Measurements from ENCODE around the gene NOBOX. TPM values are rescaled to one million over a fixed set of nuclear protein-coding genes. Genes with fewer than 3 reads are reported as not detected.
"Not testable (repeated sequence)": the region's sequence is repeated elsewhere in the genome, so short reads cannot be mapped to it uniquely, and the experiment has no call there.

The NOBOX gene
- total RNA-seq, 1 experiment from 2014 or later: not detected

DNA sequence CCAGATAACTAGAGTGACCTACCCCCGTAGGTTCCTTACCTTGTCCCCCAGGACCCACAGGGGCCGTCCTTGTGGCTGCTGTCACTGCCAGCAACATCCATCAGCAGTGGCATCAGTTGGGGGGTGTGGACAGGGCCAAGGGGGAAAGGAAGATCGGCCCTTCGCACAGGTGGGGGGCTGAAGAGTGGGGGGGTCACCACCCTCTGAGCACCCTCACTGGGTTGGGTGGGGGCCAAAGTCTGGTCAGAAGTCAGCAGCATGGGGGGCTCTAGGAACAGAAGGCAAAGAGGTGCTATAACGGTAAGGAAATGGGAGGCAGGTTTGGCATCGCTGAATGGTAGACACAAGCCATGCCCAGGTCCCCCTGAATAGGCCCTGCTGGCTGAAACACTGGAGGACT lies 4.6 kb downstream of the NOBOX start:
- in situ Hi-C loops (cut with HindIII; ENCODE audit: low sequenced_read_pairs): no loop called here
- no peak for DNase-seq (ENCODE audit: low spot score)

DNA sequence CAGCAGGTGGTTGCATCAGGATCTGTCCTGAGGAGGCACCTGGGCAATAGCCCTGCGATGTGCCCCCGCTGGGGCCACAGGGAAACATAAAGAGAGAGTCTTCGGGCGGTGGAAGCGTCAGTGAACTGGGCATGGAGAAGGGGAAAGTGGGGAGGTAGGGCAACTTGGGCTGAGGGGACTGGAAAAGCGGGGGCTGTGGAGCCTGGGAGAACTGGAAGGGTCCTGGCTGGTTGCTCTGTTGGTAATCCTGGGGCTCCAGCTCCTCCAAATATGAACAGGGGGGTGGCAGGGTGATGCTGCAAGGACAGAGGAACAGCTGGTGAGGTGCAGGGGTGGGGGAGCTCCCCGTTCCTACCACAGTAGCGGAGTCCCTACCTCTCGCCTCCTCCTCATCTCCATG lies 5.2 kb downstream of the NOBOX start:
- no peak for DNase-seq (ENCODE audit: low spot score)
- in situ Hi-C loops (cut with HindIII; ENCODE audit: low sequenced_read_pairs): no loop called here

DNA sequence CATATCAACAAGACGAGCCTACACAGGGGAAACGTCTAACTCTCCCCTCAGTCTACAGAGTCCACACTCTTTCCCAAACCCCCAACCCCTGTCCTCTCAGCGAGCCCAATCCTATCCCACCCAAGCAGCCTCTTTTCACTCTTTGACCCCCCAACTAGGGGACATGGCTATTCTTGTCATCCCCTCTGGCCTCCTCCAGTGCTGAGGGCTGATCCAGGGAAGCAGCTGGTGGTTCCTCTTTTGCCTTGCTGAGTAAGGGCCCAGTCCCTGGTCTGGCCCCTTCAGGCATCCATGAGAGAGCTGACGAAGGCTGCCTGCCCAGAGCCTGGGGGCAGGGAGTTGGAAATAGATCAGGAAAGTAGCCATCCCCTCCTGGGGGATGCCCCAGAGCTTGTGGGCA lies 6.4 kb downstream of the NOBOX start:
- DNase-seq (ENCODE audit: low spot score): no peak
- in situ Hi-C loops (cut with HindIII; ENCODE audit: low sequenced_read_pairs): no loop called here

DNA sequence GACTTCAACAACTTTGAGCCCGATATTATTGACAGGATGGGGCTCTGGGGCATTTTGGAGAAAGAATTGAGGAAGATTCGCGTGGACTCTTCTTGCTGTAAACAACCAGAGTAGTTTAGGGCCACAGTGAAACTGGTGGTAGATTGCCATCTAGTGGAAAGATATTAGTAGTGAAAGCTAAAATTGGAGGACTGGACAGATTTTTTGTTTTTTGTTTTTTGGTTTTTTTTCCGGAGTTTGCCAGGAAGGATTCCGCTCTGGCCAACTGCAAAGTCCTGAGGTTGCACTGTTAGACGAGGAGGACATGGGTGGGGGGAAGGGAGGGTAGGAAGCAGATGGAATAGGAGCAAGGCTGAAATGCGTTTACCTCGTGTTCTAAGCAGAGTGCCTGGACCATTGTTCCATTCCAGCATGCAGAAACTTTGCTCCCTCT lies 11.7 kb downstream of the NOBOX start:
- peak; percentile 59 for DNase-seq (ENCODE audit: low spot score)
- in situ Hi-C loops (cut with HindIII; ENCODE audit: low sequenced_read_pairs): no loop called here

DNA sequence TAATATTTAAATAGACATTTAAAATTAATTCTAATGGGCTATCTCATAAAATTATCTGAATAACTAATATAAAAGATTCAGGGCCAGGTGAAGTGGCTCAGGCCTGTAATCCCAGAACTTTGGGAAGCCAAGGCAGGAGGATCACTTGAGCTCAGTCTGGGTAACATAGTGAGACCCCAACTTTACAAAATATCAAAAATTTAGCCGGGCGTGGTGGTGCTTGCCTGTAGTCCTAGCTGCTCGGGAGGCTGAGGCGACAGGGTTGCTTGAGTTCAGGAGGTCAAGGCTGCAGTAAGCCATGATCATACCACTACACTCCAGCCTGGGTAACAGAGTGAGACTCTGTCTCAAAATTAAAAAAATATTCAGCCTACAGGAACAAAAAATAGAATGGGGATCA lies 12.5 kb downstream of the NOBOX start:
- no peak for DNase-seq (ENCODE audit: low spot score)
- in situ Hi-C loops (cut with HindIII; ENCODE audit: low sequenced_read_pairs): no loop called here

DNA sequence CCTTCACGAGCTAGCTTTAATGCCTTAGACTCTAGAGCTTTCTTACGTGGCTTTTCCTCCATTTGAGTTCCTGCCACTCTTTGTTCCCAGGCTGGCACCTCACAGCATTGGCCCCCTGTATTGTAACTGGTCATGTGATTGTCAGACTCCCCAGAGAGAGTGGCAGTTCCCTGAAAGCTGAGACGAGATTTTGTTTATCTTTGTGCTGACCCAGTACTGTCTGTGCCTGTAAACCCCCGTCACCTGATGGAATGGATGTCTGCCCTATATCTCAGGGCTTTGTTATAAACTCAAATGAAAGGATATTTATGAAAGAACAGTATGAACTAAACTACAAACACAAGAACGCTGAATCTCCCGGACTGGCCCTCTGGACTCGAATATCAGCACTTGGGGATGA lies 13.0 kb downstream of the NOBOX start:
- in situ Hi-C loops (cut with HindIII; ENCODE audit: low sequenced_read_pairs): no loop called here
- peak; percentile 5 for DNase-seq (ENCODE audit: low spot score)

DNA sequence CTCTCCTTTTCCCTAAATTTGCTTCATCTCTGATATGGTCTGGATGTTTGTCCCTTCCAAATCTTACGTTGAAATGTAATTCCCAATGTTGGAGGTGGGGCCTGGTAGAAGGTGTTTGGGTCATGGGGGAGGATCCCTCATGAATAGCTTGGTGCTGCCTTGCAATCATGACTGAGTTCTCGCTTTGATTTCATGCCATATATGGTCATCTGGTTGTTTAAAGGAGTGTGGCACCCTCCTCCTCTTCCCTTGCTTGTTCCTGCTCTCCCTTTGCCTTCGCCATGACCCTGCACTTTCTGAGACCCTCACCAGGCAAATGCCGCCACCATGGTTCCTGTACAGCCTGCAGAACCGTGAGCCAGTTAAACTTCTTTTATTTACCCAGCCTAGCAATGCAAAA lies 14.5 kb downstream of the NOBOX start:
- no peak for DNase-seq (ENCODE audit: low spot score)
- in situ Hi-C loops (cut with HindIII; ENCODE audit: low sequenced_read_pairs): no loop called here

DNA sequence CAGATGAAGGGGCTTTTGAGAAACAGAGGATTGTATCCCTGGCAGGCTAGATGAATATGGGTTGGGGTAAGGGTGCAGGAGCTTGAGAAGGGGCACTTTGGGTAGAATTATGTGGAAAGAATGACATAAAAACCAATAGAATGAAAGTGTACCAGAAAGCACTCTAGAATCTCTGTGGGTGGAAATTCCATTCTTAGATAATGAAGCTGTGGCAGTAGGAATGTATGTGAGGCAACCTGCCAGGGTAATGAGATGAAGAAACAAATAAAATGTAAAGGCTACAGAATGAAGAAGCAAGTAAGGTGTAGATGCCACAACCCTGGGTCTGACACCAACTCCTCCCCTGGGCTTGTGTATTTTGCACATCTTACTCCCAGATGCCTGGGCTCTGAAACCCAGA lies 16.8 kb downstream of the NOBOX start:
- in situ Hi-C loops (cut with HindIII; ENCODE audit: low sequenced_read_pairs): no loop called here
- DNase-seq (ENCODE audit: low spot score): no peak

DNA sequence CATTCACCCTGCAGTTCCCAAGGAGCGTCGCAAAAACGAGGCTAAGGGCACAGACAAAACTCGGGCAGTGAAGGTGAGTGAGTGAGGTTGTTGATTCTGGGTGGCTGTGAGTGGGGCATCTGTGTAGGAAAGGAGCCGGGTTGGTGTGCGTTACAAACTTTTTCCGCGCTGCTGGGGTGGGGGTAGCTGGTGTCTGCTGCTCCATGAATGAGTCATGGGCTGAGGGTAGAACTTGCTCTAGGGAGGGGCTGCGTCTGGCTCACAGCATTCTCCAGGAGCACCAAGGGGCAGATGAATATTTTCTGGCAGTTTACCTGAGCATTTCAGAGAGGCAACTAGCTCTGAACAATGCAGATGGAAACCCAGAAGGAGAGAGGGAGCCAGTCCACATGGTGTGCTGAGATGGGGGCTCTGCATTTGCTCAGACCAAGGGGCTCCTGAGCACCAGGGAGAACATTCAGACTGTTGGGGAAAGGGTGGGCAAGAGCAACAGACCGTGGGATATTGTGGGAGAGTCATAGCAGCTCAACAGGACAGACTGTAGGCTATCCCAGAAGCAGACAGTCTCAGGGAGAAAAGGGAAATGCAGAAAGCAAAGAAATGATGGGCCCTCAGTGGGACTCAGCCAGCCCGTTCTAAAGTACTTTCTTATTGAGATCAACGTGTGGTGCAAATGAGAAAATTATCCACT lies 18.8 kb downstream of the NOBOX start:
- in situ Hi-C loops (cut with HindIII; ENCODE audit: low sequenced_read_pairs): no loop called here
- DNase-seq (ENCODE audit: low spot score): no peak

DNA sequence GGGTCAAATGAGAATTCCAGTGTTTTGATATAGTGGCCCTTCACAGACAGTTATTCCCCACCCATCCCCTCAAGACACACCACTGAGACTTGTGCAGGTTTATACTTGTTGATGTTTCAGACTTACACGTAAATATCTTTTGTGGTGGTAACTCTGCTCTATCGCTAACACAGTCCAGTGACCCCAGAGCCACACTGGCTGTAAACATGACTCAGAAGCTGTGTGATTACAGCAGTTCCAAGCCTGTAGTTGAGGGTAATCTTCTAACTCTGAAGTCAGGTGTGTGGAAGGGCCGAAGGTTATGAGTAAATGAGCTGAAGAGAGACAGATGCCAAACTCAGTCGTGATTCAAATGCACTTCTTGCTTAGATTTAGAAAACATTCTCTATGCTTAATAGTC lies 19.4 kb downstream of the NOBOX start:
- in situ Hi-C loops (cut with HindIII; ENCODE audit: low sequenced_read_pairs): no loop called here
- DNase-seq (ENCODE audit: low spot score): no peak

DNA sequence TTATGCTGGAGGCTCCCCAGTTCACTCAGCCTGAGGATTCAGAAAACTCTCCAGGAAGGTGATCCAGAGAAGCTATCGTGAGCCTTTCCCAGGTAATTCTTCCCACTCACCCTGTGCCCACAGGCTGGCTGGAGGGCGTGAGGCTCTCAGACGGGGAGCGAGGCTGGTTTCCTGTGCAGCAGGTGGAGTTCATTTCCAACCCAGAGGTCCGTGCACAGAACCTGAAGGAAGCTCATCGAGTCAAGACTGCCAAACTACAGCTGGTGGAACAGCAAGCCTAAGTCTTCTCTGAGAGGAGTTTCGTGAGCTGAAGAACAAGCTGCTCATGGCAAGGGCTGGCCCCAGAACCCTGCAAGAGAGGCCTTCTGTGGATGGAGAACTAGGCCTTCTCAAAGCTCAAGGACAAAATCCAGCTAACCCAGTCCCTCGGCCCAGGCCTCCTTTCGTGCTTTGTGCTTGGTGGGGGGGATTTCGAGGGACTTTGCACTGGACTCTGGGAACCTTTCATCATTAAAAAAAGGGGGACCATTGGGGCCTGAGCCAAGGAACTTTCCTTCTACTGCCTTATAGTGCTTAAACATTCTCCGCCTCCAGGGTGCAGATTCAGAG lies 23.6 kb downstream of the NOBOX start:
- in situ Hi-C loops (cut with HindIII; ENCODE audit: low sequenced_read_pairs): no loop called here
- DNase-seq (ENCODE audit: low spot score): no peak

DNA sequence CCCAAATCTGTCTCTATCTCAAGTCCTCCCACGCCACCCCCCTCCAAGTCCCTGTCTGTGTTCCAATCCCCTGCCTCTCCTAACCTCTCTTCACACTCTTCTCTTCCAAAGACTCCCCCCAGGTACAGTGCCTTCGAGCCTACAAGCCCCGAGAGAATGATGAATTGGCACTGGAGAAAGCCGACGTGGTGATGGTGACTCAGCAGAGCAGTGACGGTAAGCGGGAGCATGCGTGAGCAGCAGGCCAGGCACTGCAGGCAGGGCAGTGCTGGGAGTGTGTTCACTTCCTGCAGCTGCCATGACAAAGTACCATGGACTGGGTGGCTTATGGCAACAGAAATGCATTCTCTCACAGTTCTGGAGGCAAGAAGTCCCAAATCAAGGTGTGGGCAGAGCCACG lies 24.8 kb downstream of the NOBOX start:
- in situ Hi-C loops (cut with HindIII; ENCODE audit: low sequenced_read_pairs): no loop called here

DNA sequence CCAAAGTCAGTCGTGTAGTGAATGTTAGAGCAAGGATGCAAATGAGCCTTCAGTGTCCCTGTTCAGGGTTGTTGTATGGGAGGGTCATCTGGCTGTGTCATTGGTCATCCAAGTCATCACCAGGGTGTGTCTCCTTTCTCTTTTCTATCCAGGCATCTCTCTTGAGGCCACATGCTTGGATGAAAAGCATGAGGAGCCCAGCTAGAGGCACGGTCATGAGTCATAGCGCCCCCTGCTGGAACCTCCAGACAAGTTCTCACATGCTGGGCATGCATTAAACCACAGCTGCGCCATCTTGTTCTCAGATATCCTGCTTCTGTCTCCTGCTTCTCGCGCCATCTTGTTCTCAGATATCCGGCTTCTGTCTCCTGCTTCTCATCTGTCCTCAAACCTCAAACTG lies 34.3 kb downstream of the NOBOX start:
- DNase-seq (ENCODE audit: low spot score); in situ Hi-C loops (cut with HindIII; ENCODE audit: low sequenced_read_pairs): not testable (repeated sequence)

More for the DNA sequence above, 24.8 kb downstream of the NOBOX start:
- no peak for DNase-seq (ENCODE audit: low spot score)

DNA sequence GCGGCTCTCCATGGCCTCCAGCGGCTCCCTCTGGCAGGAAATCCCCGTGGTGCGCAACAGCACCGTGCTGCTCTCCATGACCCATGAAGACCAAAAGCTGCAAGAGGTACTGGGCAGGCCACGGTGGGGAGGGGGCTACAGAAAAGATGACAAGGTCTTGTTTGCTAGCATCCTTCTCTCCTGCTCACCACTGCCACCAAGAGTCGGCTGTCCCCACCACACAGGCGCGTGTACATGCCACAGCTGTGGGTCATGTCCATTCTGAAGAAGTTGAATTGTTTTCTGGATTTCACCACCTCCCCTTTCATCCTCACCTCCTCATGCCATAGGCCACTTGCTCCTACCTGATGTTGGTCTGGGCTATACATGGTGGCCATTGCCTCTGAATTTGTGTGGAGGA lies 36.2 kb downstream of the NOBOX start:
- DNase-seq (ENCODE audit: low spot score); in situ Hi-C loops (cut with HindIII; ENCODE audit: low sequenced_read_pairs): not testable (repeated sequence)

DNA sequence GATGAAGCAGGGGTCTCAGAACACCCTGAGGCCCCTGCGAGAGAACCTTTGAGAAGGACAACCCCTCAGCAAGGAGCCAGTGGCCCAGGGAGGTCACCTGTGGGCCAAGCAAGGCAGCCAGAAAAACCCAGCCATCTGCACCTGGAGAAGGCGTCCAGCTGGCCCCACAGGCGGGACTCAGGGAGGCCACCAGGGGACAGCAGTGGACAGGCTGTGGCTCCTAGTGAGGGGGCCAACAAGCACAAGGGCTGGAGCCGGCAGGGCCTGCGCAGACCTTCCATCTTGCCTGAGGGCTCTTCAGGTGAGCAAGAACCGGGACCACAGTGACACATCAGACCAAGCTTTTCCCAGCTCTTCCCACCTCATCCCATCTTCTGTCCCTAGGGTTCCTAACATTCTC lies 38.0 kb downstream of the NOBOX start:
- in situ Hi-C loops (cut with HindIII; ENCODE audit: low sequenced_read_pairs); DNase-seq (ENCODE audit: low spot score): not testable (repeated sequence)

DNA sequence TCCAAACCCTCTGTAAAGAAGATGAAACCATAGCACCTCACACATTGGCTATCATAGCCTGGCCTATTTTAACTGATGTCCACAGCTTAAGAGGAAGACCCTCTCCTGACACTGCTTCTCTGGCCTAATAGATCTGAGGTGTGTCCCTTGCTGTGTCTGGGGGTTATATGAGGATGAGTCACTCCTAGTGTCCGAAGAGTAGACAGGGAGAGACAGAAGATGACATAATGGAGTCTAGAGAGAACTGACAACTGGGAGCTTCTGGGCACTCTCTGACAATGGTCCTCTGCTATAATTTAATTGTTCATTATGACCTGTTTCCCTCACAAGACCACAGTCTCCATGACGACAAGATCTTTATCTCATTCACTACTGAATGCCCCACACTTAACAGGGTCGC lies 41.4 kb downstream of the NOBOX start:
- in situ Hi-C loops (cut with HindIII; ENCODE audit: low sequenced_read_pairs); DNase-seq (ENCODE audit: low spot score): not testable (repeated sequence)

DNA sequence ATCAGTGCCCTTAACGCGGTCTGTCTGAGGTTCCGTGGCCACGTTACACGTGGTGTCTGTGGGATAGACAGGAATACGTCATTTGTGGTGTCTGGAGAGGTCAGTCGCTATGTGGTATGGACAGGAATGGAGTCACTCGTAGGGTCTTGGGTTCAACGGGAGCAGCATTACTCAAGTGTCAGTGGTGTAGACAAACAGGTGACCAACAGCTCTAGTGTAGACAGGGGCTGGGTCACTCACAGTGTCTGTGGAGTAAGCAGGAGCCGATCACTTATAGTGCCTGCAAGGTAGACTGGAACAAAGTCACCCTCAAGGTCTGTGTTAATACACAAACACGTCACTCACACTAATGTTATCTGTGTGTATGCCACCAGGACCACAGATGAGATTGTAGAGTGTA lies 46.6 kb downstream of the NOBOX start:
- DNase-seq (ENCODE audit: low spot score); in situ Hi-C loops (cut with HindIII; ENCODE audit: low sequenced_read_pairs): not testable (repeated sequence)

DNA sequence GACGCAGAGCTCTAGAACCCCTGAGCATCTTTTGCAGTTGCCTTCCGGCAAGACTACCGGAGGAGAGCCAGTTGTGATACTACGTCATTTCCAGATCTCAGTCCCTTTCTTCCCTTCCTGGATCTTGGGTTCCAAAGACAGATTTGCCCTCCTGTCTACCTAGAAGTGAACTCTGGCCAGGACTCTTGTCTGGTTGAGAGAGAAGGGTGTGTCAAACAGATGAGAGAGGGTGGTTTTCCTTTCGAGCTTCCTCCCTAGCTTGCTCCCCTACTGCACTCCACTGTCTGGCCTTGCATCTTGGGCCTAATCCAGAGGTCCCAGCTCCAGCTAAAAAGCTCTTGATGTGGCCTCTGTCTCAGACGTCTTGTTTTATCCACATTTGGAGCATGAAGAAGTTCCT lies 47.3 kb downstream of the NOBOX start:
- DNase-seq (ENCODE audit: low spot score); in situ Hi-C loops (cut with HindIII; ENCODE audit: low sequenced_read_pairs): not testable (repeated sequence)

DNA sequence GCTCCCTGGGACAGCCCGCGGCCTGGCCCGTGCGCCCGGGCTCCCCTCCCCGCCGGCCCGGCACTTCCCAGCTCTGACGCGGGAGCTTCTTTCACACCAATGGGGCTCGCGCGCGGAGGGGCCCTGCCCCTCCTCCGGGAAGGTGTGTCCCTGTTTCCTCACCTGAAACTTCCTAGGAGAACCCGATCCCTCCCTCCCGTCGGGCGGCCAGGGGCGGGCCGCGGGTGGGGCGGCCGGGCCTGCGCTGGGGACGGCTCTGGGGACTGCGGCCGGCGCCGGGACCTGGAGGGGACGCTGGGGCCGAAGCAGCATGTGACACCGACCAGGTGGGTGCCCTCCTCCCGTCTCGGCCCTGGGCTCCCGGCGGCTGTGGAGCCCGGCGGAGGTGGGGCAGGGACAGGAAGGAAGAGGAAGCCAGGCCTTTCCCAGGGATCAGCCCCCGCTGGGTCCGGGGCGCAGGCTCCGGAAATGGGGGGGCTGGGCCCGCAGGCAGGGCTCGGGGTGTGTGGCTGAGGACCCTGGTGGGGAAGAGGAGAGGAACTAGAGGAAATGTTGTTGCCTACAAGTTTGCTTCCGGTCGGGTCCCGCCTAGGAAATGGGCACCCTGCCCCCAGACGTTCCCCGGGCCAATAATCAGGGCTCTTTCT lies 48.2 kb downstream of the NOBOX start, which contains the start of gene ARHGEF5:
Gene ARHGEF5, plus strand, starts transcription at position 227 of the 647 bp plus-strand sequence. CDS start 7,268 bp downstream, outside the sequence.
- in situ Hi-C loops (cut with HindIII; ENCODE audit: low sequenced_read_pairs): not testable (repeated sequence)

DNA sequence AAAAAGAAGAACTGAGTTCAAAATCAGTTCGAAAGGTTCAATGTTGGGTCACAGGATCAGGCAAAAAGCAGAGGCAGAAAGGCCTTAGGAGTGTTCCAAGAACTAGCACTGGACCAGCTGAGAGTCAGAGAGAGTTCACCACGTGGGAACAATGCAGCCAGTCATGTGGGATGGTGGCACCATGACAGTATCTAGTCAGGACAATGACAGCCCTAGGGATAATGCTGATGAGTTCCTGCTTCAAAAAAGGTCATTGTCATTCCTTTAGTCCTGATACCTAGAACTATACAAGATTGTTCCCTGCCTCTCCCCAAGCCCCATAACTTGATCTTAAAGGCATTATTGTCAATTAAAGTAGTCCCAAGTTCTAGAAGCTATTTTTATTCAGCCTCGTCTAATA lies 51.8 kb downstream of the NOBOX start:
- DNase-seq (ENCODE audit: low spot score); in situ Hi-C loops (cut with HindIII; ENCODE audit: low sequenced_read_pairs): not testable (repeated sequence)

More for the DNA sequence above, 48.2 kb downstream of the NOBOX start, which contains the start of gene ARHGEF5:
- DNase-seq (ENCODE audit: low spot score): not testable (repeated sequence)

Measured in G401 (cell line).